Mesothelial cell of epicardium (in vitro differentiated cells): ENCODE data around the gene CTNND2. TPM values are rescaled to one million over a fixed set of nuclear protein-coding genes. Genes with fewer than 3 reads are reported as not detected.

Source experiments
- DNase-seq, 2 experiments: peaks; one replicate each; pipeline ENCODE4 v3.0.0; 2021; ENCODE audit warnings: low spot score in 2 of 2; ENCODE audit not compliant: unreplicated experiment in 2 of 2
- H3K27ac Mint-ChIP-seq: 2 replicates; pipeline ENCODE4 v1.8.0; 2021; ENCODE audit warnings: mixed read lengths
- H3K27me3 Mint-ChIP-seq: 2 replicates; pipeline ENCODE4 v1.8.0; 2021; ENCODE audit warnings: low read depth, mixed read lengths
- H3K36me3 Mint-ChIP-seq: 2 replicates; pipeline ENCODE4 v1.8.0; 2021; ENCODE audit warnings: mixed read lengths
- H3K4me1 Mint-ChIP-seq: 2 replicates; pipeline ENCODE4 v1.8.0; 2021; ENCODE audit warnings: mixed read lengths
- H3K4me3 Mint-ChIP-seq: 2 replicates; pipeline ENCODE4 v1.8.0; 2021; ENCODE audit warnings: mild to moderate bottlenecking, moderate library complexity, mixed read lengths
- H3K9me3 Mint-ChIP-seq: 2 replicates; pipeline ENCODE4 v1.8.0; 2021; ENCODE audit warnings: mixed read lengths
- total RNA-seq: library from RNA; stranded (reverse); gene quantifications from 3 replicates; pipeline ENCODE4 v1.2.1, GENCODE V29; 2021
- TF ChIP-seq, protein P1 (sequence below): fragments of 200-600 bp; sonication (generic); IDR thresholded peaks from one replicate; pipeline ENCODE4 v1.5.0; 2021; ENCODE audit warnings: antibody characterized with exemption; ENCODE audit not compliant: unreplicated experiment

CTNND2 gene, protein sequence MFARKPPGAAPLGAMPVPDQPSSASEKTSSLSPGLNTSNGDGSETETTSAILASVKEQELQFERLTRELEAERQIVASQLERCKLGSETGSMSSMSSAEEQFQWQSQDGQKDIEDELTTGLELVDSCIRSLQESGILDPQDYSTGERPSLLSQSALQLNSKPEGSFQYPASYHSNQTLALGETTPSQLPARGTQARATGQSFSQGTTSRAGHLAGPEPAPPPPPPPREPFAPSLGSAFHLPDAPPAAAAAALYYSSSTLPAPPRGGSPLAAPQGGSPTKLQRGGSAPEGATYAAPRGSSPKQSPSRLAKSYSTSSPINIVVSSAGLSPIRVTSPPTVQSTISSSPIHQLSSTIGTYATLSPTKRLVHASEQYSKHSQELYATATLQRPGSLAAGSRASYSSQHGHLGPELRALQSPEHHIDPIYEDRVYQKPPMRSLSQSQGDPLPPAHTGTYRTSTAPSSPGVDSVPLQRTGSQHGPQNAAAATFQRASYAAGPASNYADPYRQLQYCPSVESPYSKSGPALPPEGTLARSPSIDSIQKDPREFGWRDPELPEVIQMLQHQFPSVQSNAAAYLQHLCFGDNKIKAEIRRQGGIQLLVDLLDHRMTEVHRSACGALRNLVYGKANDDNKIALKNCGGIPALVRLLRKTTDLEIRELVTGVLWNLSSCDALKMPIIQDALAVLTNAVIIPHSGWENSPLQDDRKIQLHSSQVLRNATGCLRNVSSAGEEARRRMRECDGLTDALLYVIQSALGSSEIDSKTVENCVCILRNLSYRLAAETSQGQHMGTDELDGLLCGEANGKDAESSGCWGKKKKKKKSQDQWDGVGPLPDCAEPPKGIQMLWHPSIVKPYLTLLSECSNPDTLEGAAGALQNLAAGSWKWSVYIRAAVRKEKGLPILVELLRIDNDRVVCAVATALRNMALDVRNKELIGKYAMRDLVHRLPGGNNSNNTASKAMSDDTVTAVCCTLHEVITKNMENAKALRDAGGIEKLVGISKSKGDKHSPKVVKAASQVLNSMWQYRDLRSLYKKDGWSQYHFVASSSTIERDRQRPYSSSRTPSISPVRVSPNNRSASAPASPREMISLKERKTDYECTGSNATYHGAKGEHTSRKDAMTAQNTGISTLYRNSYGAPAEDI (N-terminal part only)
- total RNA-seq: 6.0 to 7.9 TPM (median 7.8 TPM) in 3 replicates

DNA sequence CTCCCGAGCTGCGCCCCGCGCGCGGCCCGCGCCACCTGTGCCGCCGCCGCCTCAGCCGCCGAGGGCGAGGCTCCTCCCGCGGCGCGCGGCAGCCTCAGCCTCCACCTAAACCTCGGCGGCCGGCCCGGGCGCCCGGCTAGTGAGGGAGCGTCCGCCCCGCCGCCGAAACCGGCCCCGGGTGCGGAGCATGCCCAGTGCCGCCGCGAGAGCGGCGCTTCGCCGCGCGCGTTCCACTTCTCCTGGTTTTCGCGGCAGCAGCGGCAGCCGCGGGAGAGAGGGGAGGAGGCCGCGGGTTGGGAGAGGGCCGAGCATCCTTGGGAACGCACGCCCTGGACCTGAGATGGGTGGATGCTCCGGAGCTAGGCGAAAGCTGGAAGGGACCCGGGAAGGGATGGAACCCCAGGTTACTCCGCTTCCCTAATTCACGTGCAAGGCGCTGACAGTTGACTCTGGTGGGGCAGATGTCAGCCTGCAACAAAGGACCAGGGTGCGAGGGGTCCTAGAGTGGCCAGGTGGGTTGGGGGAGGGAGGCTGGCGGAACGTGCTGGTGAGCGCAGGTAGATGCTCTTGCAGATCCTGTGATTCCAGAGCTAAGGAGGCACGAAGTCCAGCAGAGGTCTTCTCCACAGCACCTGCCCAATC lies at the start of gene CTNND2:
Gene CTNND2 (minus strand): TSS at position 182 of the 642 bp plus-strand sequence. CDS start 593 bp downstream, outside the sequence.
- peak within 1 kb of the TSS; percentile 75 for H3K4me3 Mint-ChIP-seq
- peak; percentile 50 to 83 for DNase-seq
- H3K36me3 Mint-ChIP-seq: no peaks in the 10 kb centered on the region
- H3K4me1 Mint-ChIP-seq: peaks cover 7% of the 10 kb centered on the region
- TF ChIP-seq, protein P1, sequence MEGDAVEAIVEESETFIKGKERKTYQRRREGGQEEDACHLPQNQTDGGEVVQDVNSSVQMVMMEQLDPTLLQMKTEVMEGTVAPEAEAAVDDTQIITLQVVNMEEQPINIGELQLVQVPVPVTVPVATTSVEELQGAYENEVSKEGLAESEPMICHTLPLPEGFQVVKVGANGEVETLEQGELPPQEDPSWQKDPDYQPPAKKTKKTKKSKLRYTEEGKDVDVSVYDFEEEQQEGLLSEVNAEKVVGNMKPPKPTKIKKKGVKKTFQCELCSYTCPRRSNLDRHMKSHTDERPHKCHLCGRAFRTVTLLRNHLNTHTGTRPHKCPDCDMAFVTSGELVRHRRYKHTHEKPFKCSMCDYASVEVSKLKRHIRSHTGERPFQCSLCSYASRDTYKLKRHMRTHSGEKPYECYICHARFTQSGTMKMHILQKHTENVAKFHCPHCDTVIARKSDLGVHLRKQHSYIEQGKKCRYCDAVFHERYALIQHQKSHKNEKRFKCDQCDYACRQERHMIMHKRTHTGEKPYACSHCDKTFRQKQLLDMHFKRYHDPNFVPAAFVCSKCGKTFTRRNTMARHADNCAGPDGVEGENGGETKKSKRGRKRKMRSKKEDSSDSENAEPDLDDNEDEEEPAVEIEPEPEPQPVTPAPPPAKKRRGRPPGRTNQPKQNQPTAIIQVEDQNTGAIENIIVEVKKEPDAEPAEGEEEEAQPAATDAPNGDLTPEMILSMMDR: no peak
- H3K9me3 Mint-ChIP-seq: no peaks in the 10 kb centered on the region
- peaks cover 58% of the 10 kb centered on the region for H3K27me3 Mint-ChIP-seq
- no peak within 1 kb of the TSS for H3K27ac Mint-ChIP-seq

DNA sequence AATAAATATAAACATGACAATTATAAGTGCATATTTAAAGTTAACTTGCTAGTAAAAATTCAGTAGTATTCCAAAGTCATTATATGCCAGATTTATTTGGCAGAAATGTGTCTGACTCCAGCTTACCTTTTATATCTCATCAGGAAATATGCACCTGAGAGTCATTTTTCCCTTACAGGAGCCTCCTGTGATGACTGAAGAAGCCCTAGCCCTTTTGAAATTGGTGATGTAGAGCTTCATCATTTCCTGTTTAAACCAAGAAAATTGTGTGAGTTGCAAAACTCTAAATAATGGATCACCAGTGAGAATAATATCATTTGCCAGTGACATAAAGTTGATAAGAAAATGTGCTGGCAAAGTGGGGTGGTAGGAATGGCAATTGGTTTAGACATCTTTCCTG lies 42.1 kb upstream of the CTNND2 start:
- H3K36me3 Mint-ChIP-seq: no peaks in the 10 kb centered on the region
- H3K4me3 Mint-ChIP-seq: no peak overlapping the region
- DNase-seq: no peak
- H3K9me3 Mint-ChIP-seq: peaks cover 11% of the 10 kb centered on the region
- H3K4me1 Mint-ChIP-seq: no peaks in the 10 kb centered on the region
- TF ChIP-seq, protein P1: no peak
- no peak overlapping the region for H3K27ac Mint-ChIP-seq
- no peaks in the 10 kb centered on the region for H3K27me3 Mint-ChIP-seq

DNA sequence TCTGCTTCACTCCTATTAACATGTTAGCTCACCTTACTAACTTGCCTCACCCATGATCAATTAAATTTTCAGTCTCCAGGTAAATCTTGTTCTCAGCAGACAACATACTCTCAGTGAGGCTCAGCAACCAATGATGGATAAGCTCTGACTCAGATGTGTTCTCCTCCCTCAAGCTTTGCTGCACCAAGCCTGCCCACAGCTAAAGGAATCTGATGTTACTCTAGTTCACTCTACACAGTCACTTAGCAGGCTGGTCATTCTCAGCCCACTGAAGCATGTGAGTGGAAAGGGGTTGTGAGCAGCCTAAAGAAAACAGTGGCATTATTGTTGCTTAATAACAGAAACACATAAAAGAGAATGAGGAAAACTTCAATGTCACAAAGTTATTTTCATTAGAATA lies 37.3 kb upstream of the CTNND2 start:
- no peak for DNase-seq
- Mint-ChIP-seq H3K36me3 (no peaks in the 10 kb centered on the region), H3K27ac (no peak overlapping the region), H3K9me3 (peaks cover 14% of the 10 kb centered on the region), H3K4me1 (no peaks in the 10 kb centered on the region), H3K27me3 (no peaks in the 10 kb centered on the region), H3K4me3 (no peak overlapping the region)
- TF ChIP-seq, protein P1: no peak

DNA sequence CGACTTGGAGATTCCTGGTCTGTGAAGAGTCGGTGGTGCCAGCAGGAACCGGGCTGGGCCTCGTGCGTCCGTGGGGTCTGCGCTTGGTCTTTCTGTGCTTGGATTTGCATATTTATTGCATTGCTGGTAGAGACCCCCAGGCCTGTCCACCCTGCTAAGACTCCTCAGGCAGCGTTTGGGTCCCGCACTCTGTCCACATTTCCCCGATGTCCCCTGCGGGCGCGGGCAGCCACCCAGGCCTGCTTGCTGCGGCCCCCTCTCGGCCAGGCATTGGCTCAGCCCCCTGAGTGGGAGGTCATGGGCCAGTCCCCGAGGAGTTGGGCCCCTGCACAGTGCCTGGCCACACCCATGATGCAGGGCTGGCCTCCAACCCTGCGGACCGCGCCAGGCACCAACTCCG lies 27.4 kb upstream of the CTNND2 start:
- Mint-ChIP-seq H3K27me3 (peaks cover 5% of the 10 kb centered on the region), H3K4me1 (no peaks in the 10 kb centered on the region), H3K9me3 (peaks cover 13% of the 10 kb centered on the region), H3K4me3 (no peak overlapping the region), H3K36me3 (no peaks in the 10 kb centered on the region), H3K27ac (no peak overlapping the region)
- DNase-seq: no peak
- TF ChIP-seq, protein P1: no peak

DNA sequence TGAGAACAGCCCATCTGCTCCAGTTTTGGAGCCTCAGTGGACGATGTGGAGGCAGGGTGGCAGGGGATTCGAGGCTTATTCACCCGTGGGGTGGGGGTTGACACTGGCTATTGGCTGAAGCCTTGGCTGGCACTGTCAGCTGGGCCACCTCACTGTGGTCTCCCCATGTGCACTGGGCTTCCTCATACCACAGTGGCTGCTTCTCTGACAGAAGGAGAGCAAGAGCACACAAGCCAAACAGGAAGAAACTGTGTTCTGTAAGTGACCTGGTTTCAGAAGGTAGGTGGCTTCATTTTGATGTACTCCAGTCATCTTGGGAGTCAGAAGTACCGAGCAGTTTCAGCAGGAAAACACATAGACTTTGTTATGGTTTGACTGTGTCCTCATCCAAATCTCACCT lies 24.7 kb upstream of the CTNND2 start:
- Mint-ChIP-seq H3K4me3 (no peak overlapping the region), H3K27me3 (peaks cover 5% of the 10 kb centered on the region), H3K36me3 (no peaks in the 10 kb centered on the region), H3K27ac (no peak overlapping the region), H3K9me3 (peaks cover 12% of the 10 kb centered on the region), H3K4me1 (no peaks in the 10 kb centered on the region)
- TF ChIP-seq, protein P1: no peak
- DNase-seq: no peak
